Measurements from ENCODE around the gene SEMA5B.

The SEMA5B gene

DNA sequence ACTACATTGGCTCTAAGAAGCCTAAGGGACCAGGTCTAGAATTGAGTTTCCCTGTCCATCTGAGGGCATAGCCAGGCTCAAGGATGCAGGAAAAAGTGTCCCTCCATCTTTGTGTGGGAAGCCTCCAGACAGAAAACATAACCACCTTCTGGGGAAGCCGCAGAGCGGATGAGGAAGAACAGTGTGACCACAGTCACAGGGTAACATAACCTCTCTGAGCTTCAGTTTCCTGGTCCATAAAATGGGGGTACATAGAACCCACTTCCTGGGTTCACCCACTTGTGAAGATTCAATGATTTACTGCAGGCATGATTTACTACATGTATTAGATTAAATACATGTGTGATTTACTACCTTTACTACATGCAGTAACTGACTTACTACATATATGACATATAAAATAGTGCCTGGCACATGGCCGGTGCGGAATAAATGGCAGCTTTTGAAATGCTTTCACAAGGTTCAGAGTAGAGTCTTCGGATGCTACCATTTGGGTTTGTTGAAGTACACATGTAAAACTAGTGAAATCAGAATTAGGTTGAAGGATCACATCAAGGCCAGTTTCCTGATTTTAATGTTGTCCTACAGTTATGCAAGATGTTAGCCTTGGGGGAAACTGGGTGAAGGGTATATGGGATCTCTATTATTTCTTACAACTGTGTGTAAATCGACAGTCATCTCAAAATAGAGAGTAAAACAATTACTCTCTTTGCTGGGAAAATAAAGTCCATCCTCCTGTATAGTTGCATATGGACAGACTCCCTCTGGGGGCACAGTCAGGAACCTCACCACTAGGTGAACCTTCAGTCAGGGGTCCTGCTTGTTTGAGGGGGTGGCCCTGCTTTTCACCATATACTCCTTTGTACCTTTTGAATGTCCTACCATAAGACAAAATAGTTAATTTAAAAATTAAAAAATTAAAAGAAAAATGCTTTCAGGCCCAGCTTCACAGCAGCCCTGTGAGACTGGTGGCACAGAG, 86.0 kb downstream of the SEMA5B start:
- DNase-seq: no peak

DNA sequence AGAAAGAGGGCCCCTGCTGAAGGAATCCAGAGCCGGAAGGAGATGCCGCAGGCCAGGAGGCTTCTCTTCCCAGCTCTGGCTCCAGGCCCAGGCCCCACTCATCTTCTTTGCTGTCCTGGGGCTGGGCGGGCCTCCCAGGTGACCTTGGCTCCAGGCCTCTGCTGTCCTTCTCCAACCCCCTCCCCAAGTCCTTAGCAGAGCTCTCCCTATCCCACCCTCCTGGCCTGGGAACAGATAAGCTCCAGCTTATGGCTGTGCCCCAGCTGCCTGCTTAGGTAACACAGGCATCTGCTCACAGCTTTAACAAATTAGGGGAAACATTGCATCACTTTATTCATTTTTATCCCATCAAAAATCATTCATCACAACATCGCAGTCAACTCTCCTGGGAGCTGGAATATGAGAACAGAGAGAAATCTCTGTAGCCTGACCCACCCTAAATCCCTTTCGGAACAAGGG, 86.9 kb downstream of the SEMA5B start:
- DNase-seq: no peak

- DNase-seq: no peak
Measured at GRCh38 chr3:122938783-122939425, 88.7 kb downstream of the SEMA5B start.

- DNase-seq: no peak
Measured at GRCh38 chr3:122937745-122938144, 89.8 kb downstream of the SEMA5B start.

- DNase-seq: no peak
Measured at GRCh38 chr3:122936986-122937385, 90.6 kb downstream of the SEMA5B start.

GRCh38 chr3:122936335-122936734, 91.2 kb downstream of the SEMA5B start:
- no peak for DNase-seq

GRCh38 chr3:122934251-122934650, 93.3 kb downstream of the SEMA5B start:
- DNase-seq: no peak

- DNase-seq: no peak
Measured at GRCh38 chr3:122932251-122932967, 95.2 kb downstream of the SEMA5B start.

DNA sequence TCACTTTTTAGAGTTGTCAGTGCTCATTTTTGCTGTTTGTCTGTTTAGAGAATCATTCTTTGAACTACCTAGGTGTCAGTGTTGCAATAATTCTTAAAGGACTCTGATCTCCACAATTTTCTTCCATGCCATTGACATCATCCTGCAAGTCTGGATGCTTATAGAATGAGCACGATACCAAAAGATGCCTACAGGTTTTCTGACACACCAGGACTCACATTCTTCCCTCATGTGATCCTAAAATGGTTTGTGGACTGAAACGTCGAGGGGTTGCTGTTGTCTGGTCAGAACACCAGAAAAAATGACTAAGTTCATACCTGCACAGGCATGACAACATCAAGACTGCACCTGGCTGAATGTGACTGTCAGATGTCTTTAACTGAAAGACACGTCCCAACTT, 95.9 kb downstream of the SEMA5B start:
- DNase-seq: no peak

- no peak for DNase-seq
Measured at GRCh38 chr3:122930063-122930997, 97.2 kb downstream of the SEMA5B start.

DNA sequence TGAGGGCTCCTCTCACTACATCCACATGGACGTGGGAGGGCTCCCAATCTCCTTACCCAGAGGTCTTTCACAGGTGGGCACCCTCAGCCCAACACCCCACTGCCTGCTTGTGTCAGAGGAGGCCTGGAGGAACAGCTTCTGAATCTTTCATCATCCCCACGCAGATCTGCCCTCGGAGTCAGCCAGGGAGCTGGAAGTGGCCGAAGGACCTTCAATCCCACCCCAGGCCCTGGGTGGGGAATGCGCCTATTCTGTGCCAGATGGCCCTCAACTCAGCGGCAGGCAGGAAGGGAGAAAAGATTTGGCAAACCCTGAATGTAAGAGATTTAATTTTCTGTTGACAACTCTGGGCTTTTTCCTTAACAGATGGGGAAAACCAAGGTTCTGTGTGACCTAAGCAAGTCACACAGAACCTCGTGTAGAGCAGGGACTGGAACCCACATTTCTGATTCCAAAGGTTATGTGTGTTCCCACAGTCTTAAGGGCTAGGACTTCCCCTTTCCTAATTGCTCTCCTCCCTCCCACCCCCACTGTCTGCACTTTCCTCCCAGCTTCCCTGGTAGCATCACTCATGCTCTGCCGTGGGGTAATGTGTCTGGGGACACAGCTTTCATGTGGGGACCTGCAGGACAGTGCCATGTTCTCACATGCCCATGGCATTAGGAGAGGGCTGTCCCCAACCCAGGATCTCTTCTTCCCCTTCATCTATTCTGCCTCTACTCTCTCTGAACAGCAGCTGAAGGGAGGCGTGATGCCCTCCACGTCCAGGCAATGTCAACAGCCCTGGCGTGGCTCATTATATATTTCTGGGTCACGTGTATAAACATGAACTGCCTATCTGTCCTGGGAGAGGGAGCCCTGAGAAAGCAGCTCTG, 98.1 kb downstream of the SEMA5B start:
- no peak for DNase-seq

DNA sequence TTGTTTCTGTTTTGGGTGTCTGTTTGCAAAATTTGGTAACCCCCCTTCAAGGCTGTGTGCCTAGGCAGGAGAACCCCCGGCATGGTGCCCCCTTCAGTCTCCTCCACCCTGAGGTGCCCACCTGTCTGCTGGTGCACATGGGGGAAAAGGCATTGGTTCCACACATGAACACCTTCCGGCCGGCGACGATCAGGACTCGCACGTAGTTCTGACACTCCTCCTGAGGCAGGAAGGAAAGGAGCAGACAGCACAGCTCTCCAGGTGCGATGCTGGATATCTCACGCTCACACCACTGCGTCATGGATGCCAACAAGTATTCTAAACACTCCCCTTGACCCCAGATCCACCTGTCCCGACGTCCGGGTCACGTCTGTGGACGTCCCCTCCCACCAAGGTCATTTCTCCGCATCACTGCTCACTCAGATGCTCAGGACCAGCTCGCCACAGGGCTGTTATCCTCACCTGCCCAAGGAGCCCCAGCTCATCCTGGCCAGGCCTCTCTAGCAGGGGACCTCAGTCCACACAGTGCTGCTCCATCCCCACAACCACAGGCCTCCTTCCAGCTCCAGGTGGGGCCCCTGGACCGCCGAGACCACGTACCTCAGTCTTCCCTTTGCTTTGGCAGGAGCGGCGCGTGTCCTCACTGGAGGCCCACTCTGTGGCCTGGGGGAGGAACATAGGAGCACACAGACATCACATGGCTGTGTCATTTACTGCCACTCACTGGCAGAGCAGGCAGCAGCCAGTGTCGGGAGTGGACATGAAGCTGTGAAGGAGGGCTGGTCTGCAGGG, 99.0 kb downstream of the SEMA5B start:
- DNase-seq: no peak

DNA sequence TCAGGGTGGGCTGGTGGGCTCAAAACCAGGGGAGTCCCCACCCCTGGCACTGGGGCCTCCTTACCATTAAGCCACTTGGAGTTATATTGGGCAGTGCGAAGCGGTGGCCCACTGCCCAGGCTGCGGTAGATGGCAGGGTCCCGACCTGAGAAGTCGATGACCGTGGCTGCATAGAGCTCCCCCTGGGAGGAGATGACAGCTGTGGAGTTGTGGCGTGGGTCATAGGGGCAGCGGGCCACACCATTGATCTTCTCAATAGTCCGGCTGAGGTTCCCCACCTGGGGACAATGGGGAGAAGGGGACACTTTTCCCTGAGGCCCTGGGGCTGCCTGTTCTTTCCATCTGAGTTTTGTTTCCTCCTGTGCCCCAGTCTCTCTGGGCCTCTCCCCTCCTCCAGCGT, 99.8 kb downstream of the SEMA5B start:
- no peak for DNase-seq

GRCh38 chr3:122926811-122927210, 100.8 kb downstream of the SEMA5B start:
- DNase-seq: no peak

DNA sequence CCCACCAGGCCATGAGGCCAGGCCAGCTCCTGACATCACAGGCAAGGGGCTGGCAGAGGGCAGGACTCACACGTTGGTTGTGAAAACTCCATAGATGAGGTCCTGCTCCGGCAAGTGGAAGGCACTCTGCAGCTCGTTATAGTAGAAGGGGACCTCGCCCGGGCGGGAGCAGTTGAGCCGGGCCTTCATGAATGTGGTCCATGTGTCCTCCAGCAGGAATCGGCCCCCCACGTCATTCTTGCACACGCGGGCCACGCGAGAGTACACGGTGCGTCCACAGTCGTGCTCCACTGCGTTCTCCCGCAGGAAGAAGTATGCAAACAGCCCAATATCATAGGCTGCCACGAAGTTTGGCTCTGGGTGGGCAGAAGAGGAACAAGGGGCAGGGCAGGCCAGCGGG, 101.2 kb downstream of the SEMA5B start:
- DNase-seq: no peak

GRCh38 chr3:122925756-122926155, 101.8 kb downstream of the SEMA5B start:
- DNase-seq: no peak

DNA sequence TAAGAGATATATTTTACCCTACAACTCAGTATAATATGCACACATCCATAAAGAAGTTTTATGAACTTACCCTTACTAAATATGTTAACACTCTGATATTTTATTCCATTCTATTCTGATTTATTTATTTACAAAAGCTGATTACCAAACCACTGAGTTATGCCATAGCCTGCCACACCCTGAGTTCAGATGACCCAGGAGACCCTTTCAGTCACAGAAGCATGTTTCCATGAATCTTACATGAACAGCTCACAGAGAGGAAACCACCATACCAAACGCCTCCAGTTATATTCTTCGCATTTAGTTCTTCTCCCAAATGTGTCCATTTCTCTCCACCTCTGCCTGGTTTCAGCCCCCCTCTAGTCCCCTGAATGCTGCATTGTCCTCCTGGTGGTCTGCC, 103.5 kb downstream of the SEMA5B start:
- DNase-seq: no peak

GRCh38 chr3:122923611-122924010, 104.0 kb downstream of the SEMA5B start:
- no peak for DNase-seq

- no peak for DNase-seq
Measured at GRCh38 chr3:122921791-122922651, 105.5 kb downstream of the SEMA5B start.

All from NCI-H1048 (cell line).